ENCODE results near the gene KRTAP5-7. TPM values are rescaled to one million over a fixed set of nuclear protein-coding genes. Genes with fewer than 3 reads are reported as not detected.

Gene KRTAP5-7
- total and polyA plus RNA-seq, 2 of the 13 experiments (the other 11 are each of a cell fraction or from before 2014, with no cell fraction given) = 0.54 TPM; not detected in 1

DNA sequence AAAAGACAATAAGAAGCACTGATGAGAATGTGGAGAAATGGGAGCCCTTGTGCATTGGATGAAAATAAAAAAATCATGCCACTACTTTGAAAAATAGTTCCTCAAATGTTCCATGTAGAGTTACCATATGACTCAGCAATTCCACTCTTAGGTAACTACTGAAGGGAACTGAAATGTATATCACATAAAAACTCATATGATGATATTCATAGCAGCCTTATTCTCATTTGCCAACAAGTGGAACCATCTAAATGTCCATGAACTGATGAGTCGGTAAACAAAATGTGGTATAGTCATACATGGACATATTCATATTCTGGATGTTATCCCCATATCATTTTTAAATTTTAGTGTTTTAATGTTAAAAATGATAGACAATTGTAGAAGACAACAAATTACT is 24.6 kb downstream of the KRTAP5-7 start:
- ChIA-PET CTCF (ENCODE audit: low intra/inter-chr PET ratio, low total read pairs) (no interaction called here), POLR2A (no interaction called here)
- no peaks in the 10 kb centered on the region for H3K36me3 ChIP-seq (replicated peaks in 1 of 2; ENCODE audit: control insufficient read depth in 1 of 2, insufficient read depth in 2 of 2, low read length in 2 of 2)
- DNase-seq (ENCODE audit: low spot score) = no peak
- peaks cover 51% of the 10 kb centered on the region for H3K4me1 ChIP-seq (ENCODE audit: insufficient read depth, low read length)
- TF ChIP-seq XRCC5 (optimal IDR thresholded peaks at IDR 0.05; ENCODE audit: low read length) (no peak), MAFK (conservative IDR thresholded peaks at IDR 0.05 in 1 of 2, IDR thresholded peaks at IDR 0.05 in 1 of 2; ENCODE audit: low read length in 2 of 2) (peak; percentile 26 to 45; a peak in 2 of 4 replicates), SETDB1 (CRISPR knock-in tag; IDR thresholded peaks at IDR 0.05; ENCODE audit: borderline replicate concordance) (no peak), NFE2L2 (IDR thresholded peaks at IDR 0.05; ENCODE audit: low read length) (peak; percentile 88), MAFF (IDR thresholded peaks at IDR 0.05; ENCODE audit: low read depth, low read length) (0 out of 2 replicates have a peak, but pooled peaks have one; percentile 36)
- no peak overlapping the region for H3K4me3 ChIP-seq (replicated peaks in 1 of 3; ENCODE audit: insufficient read depth in 1 of 3, low read depth in 2 of 3, low read length in 3 of 3)
- H3K9ac ChIP-seq (ENCODE audit: insufficient read depth, low read depth, low read length) = no peak overlapping the region
- FAIRE-seq = no peak
- H3K27me3 ChIP-seq (ENCODE audit: control insufficient read depth in 1 of 2, insufficient read depth in 2 of 2, low read length in 2 of 2) = no peaks in the 10 kb centered on the region; a peak in 2 of 5 replicates
- ATAC-seq = no peak
- no peaks in the 10 kb centered on the region for H4K20me1 ChIP-seq (ENCODE audit: insufficient read depth, low read length)
- no peak overlapping the region for H2AFZ ChIP-seq (ENCODE audit: low read length)
- no peak overlapping the region for H3K27ac ChIP-seq (ENCODE audit: extremely low read length, insufficient read depth, low read length)
- no peaks in the 10 kb centered on the region for H3K79me2 ChIP-seq (ENCODE audit: insufficient read depth, low read length)
- no peak overlapping the region for H3K4me2 ChIP-seq (ENCODE audit: low read depth, low read length)
- WGBS (ENCODE audit: low lambda C conversion rate) = 86% methylated on average over 1 of the region's 1 CpG
- intact Hi-C loops (cut with micrococcal nuclease; ENCODE audit: unreplicated experiment) = no loop called here
- in situ Hi-C loops (cut with HindIII; ENCODE audit: extremely low pct_ligation_motif_present, low pct_unique_long_range_greater_than_20kb) = no loop called here
- H3K9me3 ChIP-seq (ENCODE audit: low read length) = no peaks in the 10 kb centered on the region
- BruUV-seq (replicated peaks) = no TSS peak

DNA sequence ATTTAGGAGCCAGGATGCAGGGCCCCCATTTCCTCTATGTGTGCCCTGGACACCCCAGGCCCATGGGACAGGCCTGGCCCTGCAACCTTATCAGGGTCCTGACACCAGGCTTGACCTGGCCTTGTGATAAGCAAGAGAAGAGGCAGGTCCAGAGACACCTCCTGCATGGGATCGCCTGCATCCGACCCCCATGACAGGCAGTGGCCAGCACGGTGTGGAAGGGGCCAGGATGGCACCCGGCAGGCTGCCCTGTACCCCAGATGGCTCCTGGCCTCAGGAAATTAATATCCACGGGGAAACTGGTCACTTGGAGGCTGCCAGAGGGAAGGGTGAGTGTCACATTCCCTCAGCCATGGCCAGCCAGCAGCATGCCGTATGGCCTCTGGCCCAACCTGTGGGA is 27.9 kb downstream of the KRTAP5-7 start:
- FAIRE-seq (no peak), DNase-seq (ENCODE audit: low spot score) (no peak), ATAC-seq (no peak)
- Histone ChIP-seq H3K4me2 (ENCODE audit: low read depth, low read length) (no peak overlapping the region), H3K4me1 (ENCODE audit: insufficient read depth, low read length) (peaks cover 25% of the 10 kb centered on the region), H3K36me3 (replicated peaks in 1 of 2; ENCODE audit: control insufficient read depth in 1 of 2, insufficient read depth in 2 of 2, low read length in 2 of 2) (no peaks in the 10 kb centered on the region), H3K9me3 (ENCODE audit: low read length) (no peaks in the 10 kb centered on the region), H3K4me3 (replicated peaks in 1 of 3; ENCODE audit: insufficient read depth in 1 of 3, low read depth in 2 of 3, low read length in 3 of 3) (no peak overlapping the region), H3K9ac (ENCODE audit: insufficient read depth, low read depth, low read length) (no peak overlapping the region), H4K20me1 (ENCODE audit: insufficient read depth, low read length) (no peaks in the 10 kb centered on the region), H3K79me2 (ENCODE audit: insufficient read depth, low read length) (no peaks in the 10 kb centered on the region), H2AFZ (ENCODE audit: low read length) (no peak overlapping the region), H3K27ac (ENCODE audit: extremely low read length, insufficient read depth, low read length) (no peak overlapping the region), H3K27me3 (ENCODE audit: control insufficient read depth in 1 of 2, insufficient read depth in 2 of 2, low read length in 2 of 2) (no peaks in the 10 kb centered on the region; a peak in 2 of 5 replicates)
- intact Hi-C loops (cut with micrococcal nuclease; ENCODE audit: unreplicated experiment) = no loop called here
- ChIA-PET CTCF (ENCODE audit: low intra/inter-chr PET ratio, low total read pairs) (no interaction called here), POLR2A (no interaction called here)
- no CpG with 5 or more reads among the region's 6 CpGs for WGBS (ENCODE audit: low lambda C conversion rate)
- no TSS peak for BruUV-seq (replicated peaks)
- in situ Hi-C loops (cut with HindIII; ENCODE audit: extremely low pct_ligation_motif_present, low pct_unique_long_range_greater_than_20kb) = no loop called here
- no peak for TF ChIP-seq NBN (conservative IDR thresholded peaks at IDR 0.05)
- no peak for TF ChIP-seq SOX6 (IDR thresholded peaks at IDR 0.05)
- no peak for TF ChIP-seq SOX6 (CRISPR knock-in tag; IDR thresholded peaks at IDR 0.05)
